Measurements from ENCODE around the gene TNPO3. TPM values are rescaled to one million over a fixed set of nuclear protein-coding genes. Genes with fewer than 3 reads are reported as not detected.
A peak's percentile ranks its signal among the peaks of the same experiment; 100 is the strongest.

The TNPO3 gene
- total and polyA plus RNA-seq, 10 of the 15 experiments (the other 5 are each of a cell fraction or from before 2014, with no cell fraction given): 17.6 to 91.8 (median 65.9) TPM

DNA sequence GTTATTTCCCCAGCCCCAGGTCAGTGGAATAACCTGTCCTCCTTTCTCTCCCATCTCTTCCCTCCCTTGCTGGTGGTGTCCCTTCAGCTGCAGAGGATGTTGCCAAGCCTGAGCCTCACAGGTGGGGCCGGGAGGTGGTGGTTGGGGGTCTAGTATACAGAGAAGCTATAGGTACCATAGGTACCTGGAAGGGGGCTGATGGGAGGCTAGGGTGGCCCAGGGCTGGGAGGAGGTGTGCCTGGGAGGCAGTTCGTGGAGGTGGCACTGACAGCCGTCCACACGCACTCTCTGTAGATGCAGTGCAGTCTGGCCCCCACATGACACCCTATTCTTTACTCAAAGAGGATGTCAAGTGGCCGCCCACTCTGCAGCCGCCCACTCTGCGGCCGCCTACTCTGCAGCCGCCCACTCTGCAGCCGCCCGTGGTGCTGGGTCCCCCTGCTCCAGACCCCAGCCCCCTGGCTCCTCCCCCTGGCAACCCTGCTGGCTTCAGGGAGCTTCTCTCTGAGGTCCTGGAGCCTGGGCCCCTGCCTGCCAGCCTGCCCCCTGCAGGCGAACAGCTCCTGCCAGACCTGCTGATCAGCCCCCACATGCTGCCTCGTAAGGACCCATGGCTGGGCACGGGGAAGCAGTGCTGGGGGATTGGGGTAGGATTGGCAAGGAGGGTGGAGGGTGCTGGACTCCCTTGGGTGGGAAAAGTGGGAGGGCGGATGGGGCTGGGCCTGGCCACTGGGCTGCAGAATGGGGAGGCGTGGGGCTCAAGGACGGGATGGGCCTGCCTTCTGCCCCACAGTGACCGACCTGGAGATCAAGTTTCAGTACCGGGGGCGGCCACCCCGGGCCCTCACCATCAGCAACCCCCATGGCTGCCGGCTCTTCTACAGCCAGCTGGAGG is 107.7 kb downstream of the TNPO3 start (continued):
- TF ChIP-seq ZZZ3 (IDR thresholded peaks at IDR 0.05; ENCODE audit: control insufficient read depth, insufficient read length, low read depth) (no peak), POLR2AphosphoS2 (IDR thresholded peaks at IDR 0.05; ENCODE audit: low read depth, low read length) (no peak), ZNF622 (IDR thresholded peaks at IDR 0.05) (no peak), SMC3 (IDR thresholded peaks at IDR 0.05; ENCODE audit: borderline replicate concordance, low read length) (peak; percentile 8; the same call in 1 of the 2 replicates), BMI1 (IDR thresholded peaks at IDR 0.05; ENCODE audit: borderline replicate concordance) (no peak), HDGF (IDR thresholded peaks at IDR 0.05) (no peak), CEBPB (IDR thresholded peaks at IDR 0.05; ENCODE audit: borderline replicate concordance in 1 of 2, low read depth in 2 of 2, low read length in 2 of 2) (no peak), MEF2B (IDR thresholded peaks at IDR 0.05; ENCODE audit: partially characterized antibody, poor library complexity, severe bottlenecking) (no peak), NR2F1 (conservative IDR thresholded peaks at IDR 0.05) (no peak), CBX5 (IDR thresholded peaks at IDR 0.05; ENCODE audit: low read depth) (no peak), KDM1A (IDR thresholded peaks at IDR 0.05; ENCODE audit: borderline replicate concordance) (no peak), POLR2AphosphoS5 (IDR thresholded peaks at IDR 0.05; ENCODE audit: low read length) (peak; percentile 1; the same call in 1 of the 2 replicates), SP1 (IDR thresholded peaks at IDR 0.05; ENCODE audit: low read depth, low read length) (no peak), NFXL1 (IDR thresholded peaks at IDR 0.05; ENCODE audit: borderline replicate concordance) (no peak)
- TF ChIP-seq, protein P1, sequence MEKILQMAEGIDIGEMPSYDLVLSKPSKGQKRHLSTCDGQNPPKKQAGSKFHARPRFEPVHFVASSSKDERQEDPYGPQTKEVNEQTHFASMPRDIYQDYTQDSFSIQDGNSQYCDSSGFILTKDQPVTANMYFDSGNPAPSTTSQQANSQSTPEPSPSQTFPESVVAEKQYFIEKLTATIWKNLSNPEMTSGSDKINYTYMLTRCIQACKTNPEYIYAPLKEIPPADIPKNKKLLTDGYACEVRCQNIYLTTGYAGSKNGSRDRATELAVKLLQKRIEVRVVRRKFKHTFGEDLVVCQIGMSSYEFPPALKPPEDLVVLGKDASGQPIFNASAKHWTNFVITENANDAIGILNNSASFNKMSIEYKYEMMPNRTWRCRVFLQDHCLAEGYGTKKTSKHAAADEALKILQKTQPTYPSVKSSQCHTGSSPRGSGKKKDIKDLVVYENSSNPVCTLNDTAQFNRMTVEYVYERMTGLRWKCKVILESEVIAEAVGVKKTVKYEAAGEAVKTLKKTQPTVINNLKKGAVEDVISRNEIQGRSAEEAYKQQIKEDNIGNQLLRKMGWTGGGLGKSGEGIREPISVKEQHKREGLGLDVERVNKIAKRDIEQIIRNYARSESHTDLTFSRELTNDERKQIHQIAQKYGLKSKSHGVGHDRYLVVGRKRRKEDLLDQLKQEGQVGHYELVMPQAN (conservative IDR thresholded peaks at IDR 0.05): no peak
- TF ChIP-seq, protein P2, sequence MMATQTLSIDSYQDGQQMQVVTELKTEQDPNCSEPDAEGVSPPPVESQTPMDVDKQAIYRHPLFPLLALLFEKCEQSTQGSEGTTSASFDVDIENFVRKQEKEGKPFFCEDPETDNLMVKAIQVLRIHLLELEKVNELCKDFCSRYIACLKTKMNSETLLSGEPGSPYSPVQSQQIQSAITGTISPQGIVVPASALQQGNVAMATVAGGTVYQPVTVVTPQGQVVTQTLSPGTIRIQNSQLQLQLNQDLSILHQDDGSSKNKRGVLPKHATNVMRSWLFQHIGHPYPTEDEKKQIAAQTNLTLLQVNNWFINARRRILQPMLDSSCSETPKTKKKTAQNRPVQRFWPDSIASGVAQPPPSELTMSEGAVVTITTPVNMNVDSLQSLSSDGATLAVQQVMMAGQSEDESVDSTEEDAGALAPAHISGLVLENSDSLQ (IDR thresholded peaks at IDR 0.05): no peak
- TF ChIP-seq, protein P3, sequence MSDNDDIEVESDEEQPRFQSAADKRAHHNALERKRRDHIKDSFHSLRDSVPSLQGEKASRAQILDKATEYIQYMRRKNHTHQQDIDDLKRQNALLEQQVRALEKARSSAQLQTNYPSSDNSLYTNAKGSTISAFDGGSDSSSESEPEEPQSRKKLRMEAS (IDR thresholded peaks at IDR 0.05; ENCODE audit: low read depth, low read length): no peak
- TF ChIP-seq, protein P4, sequence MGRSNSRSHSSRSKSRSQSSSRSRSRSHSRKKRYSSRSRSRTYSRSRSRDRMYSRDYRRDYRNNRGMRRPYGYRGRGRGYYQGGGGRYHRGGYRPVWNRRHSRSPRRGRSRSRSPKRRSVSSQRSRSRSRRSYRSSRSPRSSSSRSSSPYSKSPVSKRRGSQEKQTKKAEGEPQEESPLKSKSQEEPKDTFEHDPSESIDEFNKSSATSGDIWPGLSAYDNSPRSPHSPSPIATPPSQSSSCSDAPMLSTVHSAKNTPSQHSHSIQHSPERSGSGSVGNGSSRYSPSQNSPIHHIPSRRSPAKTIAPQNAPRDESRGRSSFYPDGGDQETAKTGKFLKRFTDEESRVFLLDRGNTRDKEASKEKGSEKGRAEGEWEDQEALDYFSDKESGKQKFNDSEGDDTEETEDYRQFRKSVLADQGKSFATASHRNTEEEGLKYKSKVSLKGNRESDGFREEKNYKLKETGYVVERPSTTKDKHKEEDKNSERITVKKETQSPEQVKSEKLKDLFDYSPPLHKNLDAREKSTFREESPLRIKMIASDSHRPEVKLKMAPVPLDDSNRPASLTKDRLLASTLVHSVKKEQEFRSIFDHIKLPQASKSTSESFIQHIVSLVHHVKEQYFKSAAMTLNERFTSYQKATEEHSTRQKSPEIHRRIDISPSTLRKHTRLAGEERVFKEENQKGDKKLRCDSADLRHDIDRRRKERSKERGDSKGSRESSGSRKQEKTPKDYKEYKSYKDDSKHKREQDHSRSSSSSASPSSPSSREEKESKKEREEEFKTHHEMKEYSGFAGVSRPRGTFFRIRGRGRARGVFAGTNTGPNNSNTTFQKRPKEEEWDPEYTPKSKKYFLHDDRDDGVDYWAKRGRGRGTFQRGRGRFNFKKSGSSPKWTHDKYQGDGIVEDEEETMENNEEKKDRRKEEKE (IDR thresholded peaks at IDR 0.05): no peak
